IMR-90 (cell line): ENCODE results near the gene ACAD10. TPM values are rescaled to one million over a fixed set of nuclear protein-coding genes. Genes with fewer than 3 reads are reported as not detected.

ENCODE experiments used
- ATAC-seq: fragments of 200-7000 bp; cut with Tn5 transposase; 2 replicates; pipeline ENCODE4 v1.9.1; 2020; ENCODE audit warnings: low read depth, mild to moderate bottlenecking, moderate library complexity
- BruUV-seq: library from RNA; stranded (reverse); fragments of 400-500 nt; replicated peaks from 2 replicates; lab custom pipeline; 2021; lab: Mats Ljungman, UMichigan
- CTCF ChIA-PET: fragments of 300-600 bp; formaldehyde crosslinking; extraction: SDS; loops from one replicate; lab custom pipeline; 2021; ENCODE audit warnings: antibody characterized with exemption; lab: Yijun Ruan, JAX
- POLR2A ChIA-PET: fragments of 300-600 bp; sonication (Branson Sonifier 250); formaldehyde crosslinking; loops from one replicate; lab custom pipeline; 2022; ENCODE audit warnings: antibody characterized with exemption; ENCODE audit not compliant: unreplicated experiment; lab: Charles Lee
- DNase-seq: peaks from one replicate; pipeline ENCODE4 v3.0.0; 2013
- H2AFZ ChIP-seq: replicated peaks from 2 replicates; pipeline ENCODE3; 2013; ENCODE audit warnings: low read length, mild to moderate bottlenecking; ENCODE audit not compliant: poor library complexity
- H2AK5ac ChIP-seq: 2 replicates; pipeline ENCODE4 v1.6.1; 2013; ENCODE audit warnings: low read depth, low read length, inconsistent platforms
- H2AK9ac ChIP-seq: replicated peaks from 2 replicates; pipeline ENCODE3; 2013; ENCODE audit warnings: mild to moderate bottlenecking, low read depth, low read length, moderate library complexity; ENCODE audit not compliant: poor library complexity
- H2BK120ac ChIP-seq: 2 replicates; pipeline ENCODE4 v1.6.1; 2013; ENCODE audit warnings: low read depth, low read length, inconsistent platforms
- H2BK15ac ChIP-seq: 3 replicates; pipeline ENCODE4 v1.6.1; 2013; ENCODE audit warnings: low read depth, low read length, inconsistent platforms
- H2BK20ac ChIP-seq: 2 replicates; pipeline ENCODE4 v1.6.1; 2013; ENCODE audit warnings: low read depth, mild to moderate bottlenecking, inconsistent platforms, low read length, moderate library complexity
- H2BK5ac ChIP-seq: 2 replicates; pipeline ENCODE4 v1.6.1; 2013; ENCODE audit warnings: mild to moderate bottlenecking, low read depth, low read length, inconsistent platforms; ENCODE audit not compliant: poor library complexity, severe bottlenecking
- H3K14ac ChIP-seq: replicated peaks from 2 replicates; pipeline ENCODE4 v1.6.1; 2013; ENCODE audit warnings: low read depth, low read length, inconsistent platforms
- H3K18ac ChIP-seq: 2 replicates; pipeline ENCODE4 v1.6.1; 2013; ENCODE audit warnings: low read depth, low read length, control low read depth
- H3K23ac ChIP-seq: 2 replicates; pipeline ENCODE4 v1.6.1; 2013; ENCODE audit warnings: low read depth, low read length, inconsistent platforms
- H3K27ac ChIP-seq: 2 replicates; pipeline ENCODE4 v1.5.1; 2013; ENCODE audit warnings: mild to moderate bottlenecking, control low read depth, low read length; ENCODE audit not compliant: insufficient read depth
- H3K27me3 ChIP-seq: 2 replicates; pipeline ENCODE4 v1.6.1; 2013; ENCODE audit warnings: low read length; ENCODE audit not compliant: control insufficient read depth, insufficient read depth
- H3K36me3 ChIP-seq: 2 replicates; pipeline ENCODE4 v1.6.1; 2013; ENCODE audit warnings: low read length, mixed read lengths; ENCODE audit not compliant: control insufficient read depth, insufficient read depth
- H3K4ac ChIP-seq: 2 replicates; pipeline ENCODE4 v1.6.1; 2013; ENCODE audit warnings: low read depth, low read length, inconsistent platforms
- H3K4me1 ChIP-seq: 2 replicates; pipeline ENCODE4 v1.6.1; 2013; ENCODE audit warnings: low read length, mixed read lengths; ENCODE audit not compliant: control insufficient read depth, insufficient read depth
- H3K4me2 ChIP-seq: 2 replicates; pipeline ENCODE4 v1.6.1; 2013; ENCODE audit warnings: low read depth, mild to moderate bottlenecking, control low read depth, low read length, moderate library complexity
- H3K4me3 ChIP-seq: 2 replicates; pipeline ENCODE4 v1.5.1; 2013; ENCODE audit warnings: low read depth, mild to moderate bottlenecking, control low read depth, low read length, moderate library complexity; ENCODE audit not compliant: insufficient read depth
- H3K56ac ChIP-seq: 2 replicates; pipeline ENCODE4 v1.6.1; 2013; ENCODE audit warnings: low read length, inconsistent platforms; ENCODE audit not compliant: insufficient read depth; ENCODE audit errors: extremely low read depth
- H3K79me1 ChIP-seq, 2 experiments: 2 replicates each; pipeline ENCODE4 v1.6.1; 2013; ENCODE audit warnings: low read length in 2 of 2, inconsistent platforms in 1 of 2, low read depth in 1 of 2
- H3K9ac ChIP-seq: 2 replicates; pipeline ENCODE4 v1.6.1; 2013; ENCODE audit warnings: low read depth, low read length, control low read depth
- H3K9me1 ChIP-seq: 2 replicates; pipeline ENCODE4 v1.6.1; 2013; ENCODE audit warnings: low read length, inconsistent platforms; ENCODE audit not compliant: insufficient read depth
- H3K9me3 ChIP-seq: 2 replicates; pipeline ENCODE4 v1.6.1; 2013; ENCODE audit warnings: low read length; ENCODE audit not compliant: control insufficient read depth, insufficient read depth
- H4K20me1 ChIP-seq: 2 replicates; pipeline ENCODE4 v1.6.1; 2013; ENCODE audit warnings: low read length, inconsistent platforms; ENCODE audit not compliant: insufficient read depth
- H4K5ac ChIP-seq: 2 replicates; pipeline ENCODE4 v1.6.1; 2013; ENCODE audit warnings: mild to moderate bottlenecking, low read depth, low read length, control low read depth
- H4K8ac ChIP-seq, 2 experiments: 2 replicates each; pipeline ENCODE4 v1.6.1; 2013; ENCODE audit warnings: low read depth in 2 of 2, low read length in 2 of 2, control low read depth in 1 of 2, inconsistent platforms in 1 of 2
- H4K91ac ChIP-seq: 2 replicates; pipeline ENCODE4 v1.6.1; 2013; ENCODE audit warnings: low read depth, low read length, inconsistent platforms; ENCODE audit not compliant: insufficient read depth
- BHLHE40 ChIP-seq: fragments of 150-350 bp; IDR thresholded peaks from 2 replicates; pipeline ENCODE4 v1.6.1; 2016; ENCODE audit warnings: mild to moderate bottlenecking, low read depth, low read length
- CEBPB ChIP-seq: IDR thresholded peaks from 2 replicates; pipeline ENCODE4 v1.6.1; 2012; ENCODE audit warnings: low read depth, low read length, improper control_type of control experiment
- MXI1 ChIP-seq: IDR thresholded peaks from 2 replicates; pipeline ENCODE4 v1.6.1; 2012; ENCODE audit warnings: low read depth, mild to moderate bottlenecking, low read length, moderate library complexity, borderline replicate concordance
- RAD21 ChIP-seq: IDR thresholded peaks from 2 replicates; pipeline ENCODE4 v1.6.1; 2012; ENCODE audit warnings: low read length, improper control_type of control experiment
- SMC3 ChIP-seq: fragments of 150-350 bp; IDR thresholded peaks from 2 replicates; pipeline ENCODE4 v1.6.1; 2016; ENCODE audit warnings: low read depth, mild to moderate bottlenecking, antibody characterized with exemption, low read length, moderate library complexity
- WGBS, 2 experiments: methylation state at CpG; one replicate each; pipeline versions ENCODE4 v1.1.5 to v1.1.7; 2013; ENCODE audit warnings: missing lambda C conversion rate in 2 of 2; ENCODE audit not compliant: insufficient read length in 1 of 2; ENCODE audit errors: extremely low coverage in 2 of 2; 5-methylcytosine and 5-hydroxymethylcytosine counted together
- dilution Hi-C: fragments of 300-500 bp; cut with HindIII; formaldehyde crosslinking; loops from one replicate; pipeline ENCODE4 v1.14.3; 2018; ENCODE audit warnings: low sequenced_read_pairs; ENCODE audit not compliant: unreplicated experiment
- in situ Hi-C: fragments of 300-500 bp; cut with MboI; formaldehyde crosslinking; loops from 3 replicates; pipeline ENCODE4 v1.14.3; 2019; ENCODE audit warnings: low sequenced_read_pairs, inconsistent platforms, mixed read lengths
- intact Hi-C: fragments of 100-400 bp; cut with micrococcal nuclease; formaldehyde crosslinking; loops from 2 replicates; pipeline ENCODE4 v1.10.0; 2022
- polyA plus RNA-seq, 3 experiments: library from polyadenylated mRNA; depleted of rRNA; stranded (reverse); fragments of >200 nt; gene quantifications; 2 replicates each; pipeline ENCODE4 v1.2.3, GENCODE V29; 2012; ENCODE audit warnings: low replicate concordance in 1 of 3
- total RNA-seq: library from RNA; depleted of rRNA; stranded (reverse); fragments of >200 nt; gene quantifications from 2 replicates; pipeline ENCODE4 v1.2.3, GENCODE V29; 2012
- TF ChIP-seq, protein P1 (sequence below): conservative IDR thresholded peaks from 2 replicates; pipeline ENCODE4 v1.5.1; 2012; ENCODE audit warnings: mild to moderate bottlenecking, low read depth, low read length, improper control_type of control experiment
- TF ChIP-seq, protein P2 (sequence below): fragments of 150-350 bp; IDR thresholded peaks from 2 replicates; pipeline ENCODE4 v1.6.1; 2016; ENCODE audit warnings: low read depth, mild to moderate bottlenecking, low read length, moderate library complexity, borderline replicate concordance

Gene ACAD10
- total and polyA plus RNA-seq, 2 of the 4 experiments (the other 2 are of a cell fraction): 12.4 to 21.0 TPM

GRCh38 chr12:111788178-111788654, 102.4 kb downstream of the ACAD10 start:
- in situ Hi-C loops: no loop called here
- H3K4me2 ChIP-seq: no peak overlapping the region

More at GRCh38 chr12:111788178-111788654, 102.4 kb downstream of the ACAD10 start:
- Histone ChIP-seq H2AK5ac (peak overlapping the region; percentile 80), H3K4ac (peak overlapping the region; percentile 74), H2BK20ac (peak overlapping the region; percentile 84; the same call in 1 of the 2 replicates), H3K9ac (peak overlapping the region; percentile 49), H2BK120ac (peak overlapping the region; percentile 90), H2BK15ac (0 out of 3 replicates have a peak overlapping the region, but pooled peaks have one; percentile 12), H3K14ac (peak overlapping the region; percentile 92), H3K23ac (peak overlapping the region; percentile 71; the same call in 1 of the 2 replicates), H3K79me1 (no peaks in the 10 kb centered on the region; a peak in 1 of 4 replicates), H3K4me1 (peaks cover 6% of the 10 kb centered on the region; the same call in 1 of the 2 replicates), H3K18ac (no peak overlapping the region; the same call in 1 of the 2 replicates), H3K27ac (peak overlapping the region; percentile 85; the same call in 1 of the 2 replicates), H3K56ac (no peak overlapping the region), H3K9me3 (no peaks in the 10 kb centered on the region), H4K20me1 (no peaks in the 10 kb centered on the region), H3K27me3 (no peaks in the 10 kb centered on the region), H3K36me3 (peaks cover 67% of the 10 kb centered on the region), H3K4me3 (no peak overlapping the region), H4K8ac (peak overlapping the region in 1 of 2 experiments; percentile 92; a peak in 1 of 4 replicates), H2BK5ac (no peak overlapping the region), H3K9me1 (peaks cover 11% of the 10 kb centered on the region), H2AFZ (peak overlapping the region; percentile 56), H4K5ac (peak overlapping the region; percentile 1; the same call in 1 of the 2 replicates), H2AK9ac (peak overlapping the region; percentile 91), H4K91ac (peak overlapping the region; percentile 77)
- peak; percentile 69 for TF ChIP-seq CEBPB
- TF ChIP-seq BHLHE40: no peak
- peak; percentile 34 for TF ChIP-seq SMC3
- TF ChIP-seq RAD21: peak; percentile 64
- TF ChIP-seq, protein P1, sequence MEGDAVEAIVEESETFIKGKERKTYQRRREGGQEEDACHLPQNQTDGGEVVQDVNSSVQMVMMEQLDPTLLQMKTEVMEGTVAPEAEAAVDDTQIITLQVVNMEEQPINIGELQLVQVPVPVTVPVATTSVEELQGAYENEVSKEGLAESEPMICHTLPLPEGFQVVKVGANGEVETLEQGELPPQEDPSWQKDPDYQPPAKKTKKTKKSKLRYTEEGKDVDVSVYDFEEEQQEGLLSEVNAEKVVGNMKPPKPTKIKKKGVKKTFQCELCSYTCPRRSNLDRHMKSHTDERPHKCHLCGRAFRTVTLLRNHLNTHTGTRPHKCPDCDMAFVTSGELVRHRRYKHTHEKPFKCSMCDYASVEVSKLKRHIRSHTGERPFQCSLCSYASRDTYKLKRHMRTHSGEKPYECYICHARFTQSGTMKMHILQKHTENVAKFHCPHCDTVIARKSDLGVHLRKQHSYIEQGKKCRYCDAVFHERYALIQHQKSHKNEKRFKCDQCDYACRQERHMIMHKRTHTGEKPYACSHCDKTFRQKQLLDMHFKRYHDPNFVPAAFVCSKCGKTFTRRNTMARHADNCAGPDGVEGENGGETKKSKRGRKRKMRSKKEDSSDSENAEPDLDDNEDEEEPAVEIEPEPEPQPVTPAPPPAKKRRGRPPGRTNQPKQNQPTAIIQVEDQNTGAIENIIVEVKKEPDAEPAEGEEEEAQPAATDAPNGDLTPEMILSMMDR: peak; percentile 44
- no peak; the same call in 1 of the 2 replicates for TF ChIP-seq MXI1
- TF ChIP-seq, protein P2, sequence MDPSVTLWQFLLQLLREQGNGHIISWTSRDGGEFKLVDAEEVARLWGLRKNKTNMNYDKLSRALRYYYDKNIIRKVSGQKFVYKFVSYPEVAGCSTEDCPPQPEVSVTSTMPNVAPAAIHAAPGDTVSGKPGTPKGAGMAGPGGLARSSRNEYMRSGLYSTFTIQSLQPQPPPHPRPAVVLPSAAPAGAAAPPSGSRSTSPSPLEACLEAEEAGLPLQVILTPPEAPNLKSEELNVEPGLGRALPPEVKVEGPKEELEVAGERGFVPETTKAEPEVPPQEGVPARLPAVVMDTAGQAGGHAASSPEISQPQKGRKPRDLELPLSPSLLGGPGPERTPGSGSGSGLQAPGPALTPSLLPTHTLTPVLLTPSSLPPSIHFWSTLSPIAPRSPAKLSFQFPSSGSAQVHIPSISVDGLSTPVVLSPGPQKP: no peak
- dilution Hi-C loops: no loop called here
- ChIA-PET CTCF (interaction anchor here (0.8 to 1.0 kb wide), 4 partner anchors 20 to 35 kb away, joined by 3 to 4 read pairs (median 4); no protein-coding TSS in a partner anchor), POLR2A (no interaction called here)
- BruUV-seq: no TSS peak
- peak; percentile 55 for DNase-seq
- peak; percentile 69 for ATAC-seq
- 100% methylated on average over 1 of the region's 8 CpGs; no CpG with 5 or more reads in 1 of the 2 experiments for WGBS, 2 experiments
- intact Hi-C loops: loop anchor here (1.0 kb wide), 1 partner anchor 35 kb away; no protein-coding TSS in a partner anchor
